HG02678 (cell line): ENCODE data around the gene LTBP2.

Experiments used
- ATAC-seq: cut with Tn5 transposase; IDR thresholded peaks from one replicate; pipeline ENCODE4 v1.9.1; 2021; ENCODE audit warnings: mild to moderate bottlenecking, moderate library complexity; ENCODE audit not compliant: unreplicated experiment

Gene LTBP2

DNA sequence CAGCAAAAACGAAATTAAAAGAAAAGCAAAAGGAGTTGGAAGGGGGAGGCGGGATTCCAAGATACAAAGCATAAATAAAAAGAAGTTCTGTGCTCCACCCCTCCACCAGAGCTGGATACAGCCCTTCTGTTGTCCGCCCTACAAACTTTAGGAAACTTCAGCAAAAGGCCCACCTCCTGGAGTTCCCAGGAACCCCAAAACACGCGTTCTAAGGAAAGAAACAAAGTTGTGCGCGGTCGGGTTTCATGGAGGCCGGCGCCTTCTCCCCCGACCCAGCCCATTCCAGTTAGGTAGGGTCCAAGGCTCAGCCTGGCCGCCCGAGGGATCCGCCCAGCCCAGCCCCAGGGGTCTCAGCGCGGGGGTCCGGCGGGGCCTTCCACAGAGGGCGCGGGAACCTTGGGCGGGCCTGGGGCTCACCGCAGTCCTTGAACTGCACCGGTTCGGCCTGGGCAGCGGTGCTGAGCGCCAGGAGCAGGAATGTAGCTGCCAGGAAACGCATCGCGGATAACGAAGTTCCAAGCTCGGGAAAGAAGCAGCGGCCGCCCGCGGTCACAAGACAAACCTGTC is 119.2 kb downstream of the LTBP2 start, which contains the start of gene NPC2:
NPC2 (minus strand) TSS at position 530 of the 567 bp plus-strand sequence; CDS start at position 499, 31 bp downstream.
- ATAC-seq = peak; percentile 5

- no peak for ATAC-seq
Measured at GRCh38 chr14:74491956-74492775, 119.9 kb downstream of the LTBP2 start.

- ATAC-seq = no peak
Measured at GRCh38 chr14:74490486-74490885, 121.6 kb downstream of the LTBP2 start.

GRCh38 chr14:74488786-74489397 is 123.1 kb downstream of the LTBP2 start:
- no peak for ATAC-seq

- no peak for ATAC-seq
Measured at GRCh38 chr14:74486164-74486563, 125.9 kb downstream of the LTBP2 start.

GRCh38 chr14:74483321-74483720 is 128.7 kb downstream of the LTBP2 start:
- no peak for ATAC-seq

- no peak for ATAC-seq
Measured at GRCh38 chr14:74482571-74482970, 129.5 kb downstream of the LTBP2 start.

DNA sequence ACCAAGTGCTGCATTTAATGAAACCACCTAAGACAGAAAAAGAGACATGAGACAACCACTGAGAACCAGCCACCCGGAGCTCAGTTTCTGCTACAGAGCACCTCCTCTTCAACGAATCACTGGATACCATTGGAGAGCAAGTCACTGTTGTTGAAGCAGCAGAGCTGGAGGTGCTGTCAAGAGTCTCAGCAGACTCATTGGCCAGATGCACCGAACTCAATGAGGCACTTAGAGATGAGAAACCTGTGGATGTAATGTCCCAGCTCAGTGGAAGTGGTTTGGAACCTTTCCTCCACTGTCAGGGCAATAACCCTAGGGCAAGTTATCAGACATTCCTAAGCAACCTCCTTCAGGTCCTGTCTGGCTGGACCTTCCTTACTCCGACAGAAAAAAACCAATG is 132.0 kb downstream of the LTBP2 start:
- ATAC-seq = no peak

DNA sequence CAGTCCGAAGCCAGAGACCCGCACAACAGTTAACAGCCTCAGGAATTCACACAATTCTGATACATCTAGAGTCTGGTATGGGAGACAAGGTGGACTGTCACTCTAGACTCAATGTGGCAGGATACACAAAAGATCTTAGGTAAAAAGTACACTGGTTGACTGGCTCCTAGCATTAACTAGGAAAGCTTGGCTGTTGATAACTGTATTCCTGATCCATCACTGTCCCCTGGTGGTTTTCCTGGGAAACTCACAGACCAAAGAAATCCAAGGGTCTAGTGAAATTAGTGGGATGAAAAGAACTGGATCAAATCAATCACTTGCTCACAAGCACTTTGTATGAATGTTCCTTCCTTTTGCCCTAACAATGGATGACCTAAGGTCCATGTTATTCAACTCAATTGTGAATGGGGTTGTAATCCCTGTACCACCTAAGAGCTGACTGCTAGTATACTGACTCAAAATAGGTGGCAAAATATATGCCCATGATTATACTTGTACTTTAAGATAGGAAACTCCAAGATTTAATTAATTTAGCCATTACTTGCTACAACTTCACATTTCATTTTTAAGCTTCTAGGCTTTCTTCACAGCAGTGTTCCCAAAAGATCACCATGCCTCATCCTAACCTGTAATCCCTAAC is 132.9 kb downstream of the LTBP2 start:
- ATAC-seq = no peak

- ATAC-seq = no peak
Measured at GRCh38 chr14:74476607-74477006, 135.4 kb downstream of the LTBP2 start.

GRCh38 chr14:74476107-74476506 is 135.9 kb downstream of the LTBP2 start:
- no peak for ATAC-seq

DNA sequence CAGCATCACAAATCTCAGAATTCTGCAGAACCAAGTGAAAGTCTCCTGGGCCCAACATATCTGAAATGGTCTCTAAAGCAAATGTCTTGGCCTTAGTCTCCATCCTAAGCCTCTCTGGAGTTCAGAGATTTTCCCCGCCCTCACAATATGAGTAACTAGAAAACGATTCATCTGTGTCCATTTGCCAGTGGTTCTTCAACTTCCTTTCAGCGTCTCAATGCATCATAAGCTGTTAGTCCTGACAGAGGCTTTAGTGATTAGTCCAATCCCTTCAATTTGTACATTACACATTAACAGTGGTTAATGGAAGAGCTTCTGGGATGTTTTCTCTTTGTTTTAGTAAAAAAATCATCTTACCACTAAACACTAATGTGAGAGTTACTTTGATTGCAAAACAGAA is 136.4 kb downstream of the LTBP2 start:
- ATAC-seq = no peak

- ATAC-seq = no peak
Measured at GRCh38 chr14:74474376-74474775, 137.7 kb downstream of the LTBP2 start.

GRCh38 chr14:74472601-74473000 is 139.4 kb downstream of the LTBP2 start:
- ATAC-seq = no peak

- no peak for ATAC-seq
Measured at GRCh38 chr14:74469548-74470518, 142.2 kb downstream of the LTBP2 start.

GRCh38 chr14:74468513-74468912 is 143.5 kb downstream of the LTBP2 start:
- no peak for ATAC-seq

- ATAC-seq = no peak
Measured at GRCh38 chr14:74465335-74465734, 146.7 kb downstream of the LTBP2 start.

DNA sequence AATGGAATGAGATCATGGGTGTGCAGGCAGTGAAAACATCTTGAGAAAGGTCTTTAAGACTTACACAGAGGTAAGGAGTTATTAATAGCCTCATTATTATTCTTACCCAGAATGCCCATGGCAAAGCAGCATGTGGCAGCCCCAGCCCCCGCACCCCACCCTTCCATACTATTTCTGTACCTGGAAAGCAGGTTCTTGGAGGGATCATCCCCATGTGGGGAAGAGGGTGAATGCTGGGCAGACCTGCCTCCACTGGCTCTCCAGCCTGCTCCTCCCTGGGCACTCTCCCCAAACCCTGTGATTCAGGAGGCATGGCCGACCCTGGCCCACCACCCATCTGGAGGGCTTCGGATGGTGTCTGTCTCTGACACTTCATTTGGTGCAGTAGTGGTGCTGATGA is 147.3 kb downstream of the LTBP2 start:
- no peak for ATAC-seq

DNA sequence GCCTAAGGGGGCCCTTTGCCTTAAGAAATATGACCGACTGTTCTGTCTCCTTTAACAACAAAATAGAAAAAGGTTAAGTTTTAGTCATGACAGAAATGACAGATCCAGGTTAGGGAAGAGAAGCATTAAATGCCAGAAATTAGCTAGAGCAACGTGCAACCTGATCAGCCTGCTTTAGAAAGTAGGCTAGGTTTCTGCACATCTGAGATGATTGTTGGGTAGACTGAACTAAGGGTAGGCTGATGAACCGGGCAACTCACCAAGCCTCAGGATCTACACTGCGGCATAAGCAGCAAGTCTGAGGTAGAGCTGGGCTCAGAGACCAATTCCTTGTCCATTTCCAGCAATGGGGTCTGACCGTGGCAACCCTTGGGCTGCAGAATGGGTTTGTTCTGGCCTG is 148.3 kb downstream of the LTBP2 start:
- ATAC-seq = no peak

GRCh38 chr14:74462993-74463392 is 149.0 kb downstream of the LTBP2 start:
- no peak for ATAC-seq
